GM19193 (cell line): ENCODE results near the gene CHD5.

Experiments
- POLR2A ChIP-seq: IDR thresholded peaks from 4 replicates; pipeline ENCODE4 v1.6.1; 2011; ENCODE audit not compliant: insufficient read depth, insufficient read length; ENCODE audit errors: extremely low read depth

CHD5 gene

GRCh38 chr1:6059866-6060265 is 120.3 kb downstream of the CHD5 start:
- no peak for TF ChIP-seq POLR2A

GRCh38 chr1:6057170-6057845 is 122.8 kb downstream of the CHD5 start:
- no peak for TF ChIP-seq POLR2A

- no peak for TF ChIP-seq POLR2A
Measured at GRCh38 chr1:6056572-6056948, 123.6 kb downstream of the CHD5 start.

GRCh38 chr1:6054596-6054995 is 125.5 kb downstream of the CHD5 start:
- no peak for TF ChIP-seq POLR2A

GRCh38 chr1:6053206-6053546 is 126.9 kb downstream of the CHD5 start:
- TF ChIP-seq POLR2A: no peak

- no peak for TF ChIP-seq POLR2A
Measured at GRCh38 chr1:6052543-6053205, 127.4 kb downstream of the CHD5 start.
